ENCODE results near the gene TMEFF2.

The TMEFF2 gene

GRCh38 chr2:191980483-191980882, 214.2 kb downstream of the TMEFF2 start:
- Histone ChIP-seq H3K36me3 (ENCODE audit: insufficient read depth, low read depth, low read length) (no peaks in the 10 kb centered on the region), H3K9me3 (ENCODE audit: insufficient read depth, low read depth, low read length) (no peaks in the 10 kb centered on the region)

GRCh38 chr2:191979221-191979730, 215.5 kb downstream of the TMEFF2 start:
- H3K9ac ChIP-seq (ENCODE audit: low read depth, low read length), result no peak overlapping the region; the same call in 1 of the 2 replicates
- no peak overlapping the region for H3K27ac ChIP-seq (ENCODE audit: low read length)
- peaks cover 16% of the 10 kb centered on the region; the same call in 1 of the 2 replicates for H3K4me1 ChIP-seq (ENCODE audit: insufficient read depth, low read length)
- H3K9me3 ChIP-seq (ENCODE audit: insufficient read depth, low read depth, low read length), result no peaks in the 10 kb centered on the region
- H3K4me3 ChIP-seq (ENCODE audit: low read length), result peak overlapping the region; percentile 39
- H3K36me3 ChIP-seq (ENCODE audit: insufficient read depth, low read depth, low read length), result no peaks in the 10 kb centered on the region
- no peaks in the 10 kb centered on the region for H3K27me3 ChIP-seq (ENCODE audit: insufficient read depth, low read length)

More at GRCh38 chr2:191980483-191980882, 214.2 kb downstream of the TMEFF2 start:
- Histone ChIP-seq H3K4me1 (ENCODE audit: insufficient read depth, low read length) (peaks cover 16% of the 10 kb centered on the region; the same call in 1 of the 2 replicates), H3K4me3 (ENCODE audit: low read length) (no peak overlapping the region), H3K27ac (ENCODE audit: low read length) (no peak overlapping the region), H3K27me3 (ENCODE audit: insufficient read depth, low read length) (no peaks in the 10 kb centered on the region), H3K9ac (ENCODE audit: low read depth, low read length) (no peak overlapping the region)

GRCh38 chr2:191977754-191978153, 217.0 kb downstream of the TMEFF2 start:
- Histone ChIP-seq H3K36me3 (ENCODE audit: insufficient read depth, low read depth, low read length) (no peaks in the 10 kb centered on the region), H3K27ac (ENCODE audit: low read length) (no peak overlapping the region), H3K4me3 (ENCODE audit: low read length) (no peak overlapping the region), H3K9ac (ENCODE audit: low read depth, low read length) (no peak overlapping the region), H3K4me1 (ENCODE audit: insufficient read depth, low read length) (peaks cover 16% of the 10 kb centered on the region; the same call in 1 of the 2 replicates), H3K27me3 (ENCODE audit: insufficient read depth, low read length) (no peaks in the 10 kb centered on the region), H3K9me3 (ENCODE audit: insufficient read depth, low read depth, low read length) (no peaks in the 10 kb centered on the region)

- H3K4me1 ChIP-seq (ENCODE audit: insufficient read depth, low read length), result peaks cover 16% of the 10 kb centered on the region; the same call in 1 of the 2 replicates
- no peaks in the 10 kb centered on the region for H3K36me3 ChIP-seq (ENCODE audit: insufficient read depth, low read depth, low read length)
- H3K27me3 ChIP-seq (ENCODE audit: insufficient read depth, low read length), result no peaks in the 10 kb centered on the region
- H3K9me3 ChIP-seq (ENCODE audit: insufficient read depth, low read depth, low read length), result no peaks in the 10 kb centered on the region
- H3K4me3 ChIP-seq (ENCODE audit: low read length), result no peak overlapping the region
- H3K27ac ChIP-seq (ENCODE audit: low read length), result no peak overlapping the region
- H3K9ac ChIP-seq (ENCODE audit: low read depth, low read length), result no peak overlapping the region
These were observed 218.3 kb downstream of the TMEFF2 start for GRCh38 chr2:191976436-191976835.

GRCh38 chr2:191974676-191975075, 220.1 kb downstream of the TMEFF2 start:
- Histone ChIP-seq H3K4me3 (ENCODE audit: low read length) (no peak overlapping the region), H3K27ac (ENCODE audit: low read length) (no peak overlapping the region), H3K4me1 (ENCODE audit: insufficient read depth, low read length) (peaks cover 14% of the 10 kb centered on the region; the same call in 1 of the 2 replicates), H3K36me3 (ENCODE audit: insufficient read depth, low read depth, low read length) (no peaks in the 10 kb centered on the region), H3K9me3 (ENCODE audit: insufficient read depth, low read depth, low read length) (no peaks in the 10 kb centered on the region), H3K9ac (ENCODE audit: low read depth, low read length) (no peak overlapping the region), H3K27me3 (ENCODE audit: insufficient read depth, low read length) (no peaks in the 10 kb centered on the region)

- H3K36me3 ChIP-seq (ENCODE audit: insufficient read depth, low read depth, low read length), result no peaks in the 10 kb centered on the region
- H3K9ac ChIP-seq (ENCODE audit: low read depth, low read length), result no peak overlapping the region
- no peak overlapping the region for H3K4me3 ChIP-seq (ENCODE audit: low read length)
- no peaks in the 10 kb centered on the region for H3K4me1 ChIP-seq (ENCODE audit: insufficient read depth, low read length)
- no peaks in the 10 kb centered on the region for H3K27me3 ChIP-seq (ENCODE audit: insufficient read depth, low read length)
- H3K9me3 ChIP-seq (ENCODE audit: insufficient read depth, low read depth, low read length), result no peaks in the 10 kb centered on the region
- no peak overlapping the region for H3K27ac ChIP-seq (ENCODE audit: low read length)
These were observed 223.9 kb downstream of the TMEFF2 start for GRCh38 chr2:191970867-191971266.

GRCh38 chr2:191968120-191968519, 226.6 kb downstream of the TMEFF2 start:
- Histone ChIP-seq H3K9me3 (ENCODE audit: insufficient read depth, low read depth, low read length) (no peaks in the 10 kb centered on the region), H3K36me3 (ENCODE audit: insufficient read depth, low read depth, low read length) (no peaks in the 10 kb centered on the region), H3K4me3 (ENCODE audit: low read length) (no peak overlapping the region), H3K27ac (ENCODE audit: low read length) (no peak overlapping the region), H3K4me1 (ENCODE audit: insufficient read depth, low read length) (no peaks in the 10 kb centered on the region), H3K9ac (ENCODE audit: low read depth, low read length) (no peak overlapping the region), H3K27me3 (ENCODE audit: insufficient read depth, low read length) (no peaks in the 10 kb centered on the region)

GRCh38 chr2:191965733-191966132, 229.0 kb downstream of the TMEFF2 start:
- Histone ChIP-seq H3K4me1 (ENCODE audit: insufficient read depth, low read length) (no peaks in the 10 kb centered on the region), H3K36me3 (ENCODE audit: insufficient read depth, low read depth, low read length) (no peaks in the 10 kb centered on the region), H3K4me3 (ENCODE audit: low read length) (no peak overlapping the region), H3K9me3 (ENCODE audit: insufficient read depth, low read depth, low read length) (no peaks in the 10 kb centered on the region), H3K27me3 (ENCODE audit: insufficient read depth, low read length) (no peaks in the 10 kb centered on the region), H3K27ac (ENCODE audit: low read length) (no peak overlapping the region), H3K9ac (ENCODE audit: low read depth, low read length) (no peak overlapping the region)

- Histone ChIP-seq H3K27ac (ENCODE audit: low read length) (no peak overlapping the region), H3K4me1 (ENCODE audit: insufficient read depth, low read length) (no peaks in the 10 kb centered on the region), H3K27me3 (ENCODE audit: insufficient read depth, low read length) (no peaks in the 10 kb centered on the region), H3K36me3 (ENCODE audit: insufficient read depth, low read depth, low read length) (no peaks in the 10 kb centered on the region), H3K4me3 (ENCODE audit: low read length) (no peak overlapping the region), H3K9ac (ENCODE audit: low read depth, low read length) (no peak overlapping the region), H3K9me3 (ENCODE audit: insufficient read depth, low read depth, low read length) (no peaks in the 10 kb centered on the region)
These were observed 233.2 kb downstream of the TMEFF2 start for GRCh38 chr2:191961556-191961955.

GRCh38 chr2:191959209-191959608, 235.5 kb downstream of the TMEFF2 start:
- Histone ChIP-seq H3K4me1 (ENCODE audit: insufficient read depth, low read length) (no peaks in the 10 kb centered on the region), H3K27me3 (ENCODE audit: insufficient read depth, low read length) (no peaks in the 10 kb centered on the region), H3K36me3 (ENCODE audit: insufficient read depth, low read depth, low read length) (no peaks in the 10 kb centered on the region), H3K9me3 (ENCODE audit: insufficient read depth, low read depth, low read length) (no peaks in the 10 kb centered on the region), H3K9ac (ENCODE audit: low read depth, low read length) (no peak overlapping the region), H3K4me3 (ENCODE audit: low read length) (no peak overlapping the region), H3K27ac (ENCODE audit: low read length) (no peak overlapping the region)

GRCh38 chr2:191957996-191958860, 236.5 kb downstream of the TMEFF2 start:
- Histone ChIP-seq H3K9me3 (ENCODE audit: insufficient read depth, low read depth, low read length) (no peaks in the 10 kb centered on the region), H3K4me3 (ENCODE audit: low read length) (no peak overlapping the region), H3K36me3 (ENCODE audit: insufficient read depth, low read depth, low read length) (no peaks in the 10 kb centered on the region), H3K4me1 (ENCODE audit: insufficient read depth, low read length) (no peaks in the 10 kb centered on the region), H3K9ac (ENCODE audit: low read depth, low read length) (no peak overlapping the region), H3K27ac (ENCODE audit: low read length) (no peak overlapping the region), H3K27me3 (ENCODE audit: insufficient read depth, low read length) (no peaks in the 10 kb centered on the region)

- H3K4me1 ChIP-seq (ENCODE audit: insufficient read depth, low read length), result no peaks in the 10 kb centered on the region
- no peaks in the 10 kb centered on the region for H3K36me3 ChIP-seq (ENCODE audit: insufficient read depth, low read depth, low read length)
- no peak overlapping the region for H3K27ac ChIP-seq (ENCODE audit: low read length)
- H3K4me3 ChIP-seq (ENCODE audit: low read length), result no peak overlapping the region
- no peaks in the 10 kb centered on the region for H3K9me3 ChIP-seq (ENCODE audit: insufficient read depth, low read depth, low read length)
- no peaks in the 10 kb centered on the region for H3K27me3 ChIP-seq (ENCODE audit: insufficient read depth, low read length)
- H3K9ac ChIP-seq (ENCODE audit: low read depth, low read length), result no peak overlapping the region
These were observed 240.3 kb downstream of the TMEFF2 start for GRCh38 chr2:191954451-191954850.

Data from iPS-20b (cell line).